Measurements from ENCODE around the gene APOA5. TPM values are rescaled to one million over a fixed set of nuclear protein-coding genes. Genes with fewer than 3 reads are reported as not detected.
A peak's percentile ranks its signal among the peaks of the same experiment; 100 is the strongest.

APOA5 gene
- total and polyA plus RNA-seq, 2 of the 13 experiments (the other 11 are each of a cell fraction or from before 2014, with no cell fraction given) = 44.0 to 49.1 TPM

DNA sequence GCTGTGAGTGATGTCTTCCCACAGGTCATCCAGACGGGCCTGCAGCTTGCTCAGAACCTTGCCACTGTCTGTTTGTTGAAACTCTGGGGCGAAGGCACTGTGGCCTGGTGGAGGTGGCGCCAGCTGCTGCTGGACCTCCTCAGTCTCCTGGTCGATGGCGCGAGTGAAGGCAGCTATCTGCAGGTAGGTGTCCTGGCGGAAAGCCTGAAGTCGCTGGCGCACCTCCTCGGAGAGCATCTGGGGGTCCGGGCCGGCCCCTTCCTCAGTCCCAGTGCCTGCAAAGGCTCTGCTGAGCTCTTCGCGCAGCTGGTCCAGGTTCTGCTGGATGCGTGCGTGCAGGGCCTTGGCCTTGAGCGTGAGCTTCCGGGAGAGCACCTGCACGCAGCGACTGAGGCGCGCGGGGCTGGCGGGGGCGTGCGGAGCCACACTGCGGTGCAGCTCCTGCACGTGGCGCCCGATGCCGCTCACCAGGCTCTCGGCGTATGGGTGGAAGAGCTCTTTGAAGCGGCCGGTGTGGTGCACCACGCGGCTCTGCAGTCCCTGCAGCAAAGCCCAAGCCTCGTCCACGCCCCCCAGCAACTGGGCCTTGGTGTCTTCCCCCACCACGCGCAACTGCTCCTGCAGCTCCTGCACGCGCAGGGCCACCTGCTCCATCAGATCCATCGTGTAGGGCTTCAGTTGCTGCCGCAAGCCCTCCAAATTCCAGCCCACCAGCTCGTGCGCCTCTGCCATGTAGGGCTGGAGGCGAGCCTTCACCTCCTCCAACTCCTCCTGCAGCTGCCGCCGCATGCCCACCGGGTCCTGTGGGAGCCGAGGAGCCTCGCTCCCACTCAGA lies 1.3 kb downstream of the APOA5 start (continued):
- peak; percentile 25; the same call in 1 of the 2 replicates for TF ChIP-seq ZBTB33 (CRISPR knock-in tag; IDR thresholded peaks at IDR 0.05)

- Histone ChIP-seq H2AFZ (ENCODE audit: low read length) (no peak overlapping the region), H3K9ac (ENCODE audit: insufficient read depth, low read depth, low read length) (peak overlapping the region; percentile 84; the same call in 1 of the 2 replicates), H3K27ac (ENCODE audit: extremely low read length, insufficient read depth, low read length) (peak overlapping the region; percentile 61), H3K36me3 (replicated peaks in 1 of 2; ENCODE audit: control insufficient read depth in 1 of 2, insufficient read depth in 2 of 2, low read length in 2 of 2) (peaks cover 13 to 28% of the 10 kb centered on the region in 2 experiments), H3K4me1 (ENCODE audit: insufficient read depth, low read length) (peaks cover 69% of the 10 kb centered on the region), H3K4me2 (ENCODE audit: low read depth, low read length) (peak overlapping the region; percentile 99), H3K27me3 (ENCODE audit: control insufficient read depth in 1 of 2, insufficient read depth in 2 of 2, low read length in 2 of 2) (no peaks in the 10 kb centered on the region; a peak in 1 of 5 replicates), H4K20me1 (ENCODE audit: insufficient read depth, low read length) (no peaks in the 10 kb centered on the region), H3K79me2 (ENCODE audit: insufficient read depth, low read length) (peaks cover 35% of the 10 kb centered on the region), H3K9me3 (ENCODE audit: low read length) (no peaks in the 10 kb centered on the region), H3K4me3 (replicated peaks in 1 of 3; ENCODE audit: insufficient read depth in 1 of 3, low read depth in 2 of 3, low read length in 3 of 3) (peak overlapping the region in 2 of 3 experiments; percentile 86 to 90; a peak in 3 of 6 replicates)
- TF ChIP-seq ZNF598 (CRISPR knock-in tag; IDR thresholded peaks at IDR 0.05; ENCODE audit: borderline replicate concordance) = no peak
- TF ChIP-seq SALL1 (CRISPR knock-in tag; IDR thresholded peaks at IDR 0.05) = no peak
- TF ChIP-seq POLR2A (IDR thresholded peaks at IDR 0.05; ENCODE audit: insufficient read depth in 1 of 2, low read depth in 2 of 2, low read length in 2 of 2) = peak in 1 of 2 experiments; percentile 45; a peak in 1 of 4 replicates
- TF ChIP-seq GABPA (IDR thresholded peaks at IDR 0.05; ENCODE audit: low read depth, low read length) = no peak
- 0 out of 2 replicates have a peak, but pooled peaks have one; percentile 16 for TF ChIP-seq GABPA (CRISPR knock-in tag; IDR thresholded peaks at IDR 0.05; ENCODE audit: low read depth)
- TF ChIP-seq PPARG (CRISPR knock-in tag; conservative IDR thresholded peaks at IDR 0.05) = no peak
- WGBS (ENCODE audit: low lambda C conversion rate) = 44% methylated on average over 3 of the region's 4 CpGs
- in situ Hi-C loops (cut with HindIII; ENCODE audit: extremely low pct_ligation_motif_present, low pct_unique_long_range_greater_than_20kb) = no loop called here
- DNase-seq (ENCODE audit: low spot score) (no peak), ATAC-seq (peak; percentile 14), FAIRE-seq (no peak)
- POLR2A ChIA-PET = interaction anchor here (1.0 to 17.3 kb wide), 8 partner anchors 14 to 309 kb away, joined by 3 to 1365 read pairs (median 5); partner anchors contain the start of genes APOA1, APOA4, APOC3 and BUD13
- no TSS peak for BruUV-seq (replicated peaks)
- intact Hi-C loops (cut with micrococcal nuclease; ENCODE audit: unreplicated experiment) = no loop called here
- CTCF ChIA-PET (ENCODE audit: low intra/inter-chr PET ratio, low total read pairs) = no interaction called here
Observed at GRCh38 chr11:116788975-116789374, 2.7 kb downstream of the APOA5 start.

Measured in HepG2 (cell line).